Smooth muscle cell (in vitro differentiated cells): ENCODE measurements around the gene LINGO1. TPM values are rescaled to one million over a fixed set of nuclear protein-coding genes. Genes with fewer than 3 reads are reported as not detected.

Experiments used
- DNase-seq: peaks from one replicate; lab custom pipeline; 2025; ENCODE audit not compliant: unreplicated experiment; lab: John Stamatoyannopoulos, UW
- H2AFZ ChIP-seq: fragments of 200-600 bp; sonication (generic); 2 replicates; pipeline ENCODE4 v1.6.0; 2016; ENCODE audit warnings: antibody characterized with exemption, low read depth, mild to moderate bottlenecking
- H3F3A ChIP-seq: fragments of 200-600 bp; sonication (generic); 2 replicates; pipeline ENCODE4 v1.6.0; 2017; ENCODE audit warnings: antibody characterized with exemption, low read depth
- H3K27ac ChIP-seq: fragments of 200-600 bp; sonication (generic); 2 replicates; pipeline ENCODE4 v1.5.1; 2016; ENCODE audit warnings: low read depth, mild to moderate bottlenecking
- H3K27me3 ChIP-seq: fragments of 200-600 bp; sonication (generic); 2 replicates; pipeline ENCODE4 v1.6.1; 2016; ENCODE audit warnings: low read depth, mild to moderate bottlenecking
- H3K36me3 ChIP-seq: fragments of 200-600 bp; sonication (generic); 2 replicates; pipeline ENCODE4 v1.5.1; 2016; ENCODE audit warnings: low read depth
- H3K4me1 ChIP-seq: fragments of 200-600 bp; sonication (generic); 2 replicates; pipeline ENCODE4 v1.5.1; 2016; ENCODE audit warnings: low read depth
- H3K4me2 ChIP-seq: fragments of 200-600 bp; sonication (generic); 2 replicates; pipeline ENCODE4 v1.6.0; 2016; ENCODE audit warnings: mild to moderate bottlenecking
- H3K4me3 ChIP-seq: fragments of 200-600 bp; sonication (generic); 2 replicates; pipeline ENCODE4 v1.5.1; 2016; ENCODE audit warnings: mild to moderate bottlenecking
- H3K79me2 ChIP-seq: fragments of 200-600 bp; sonication (generic); 2 replicates; pipeline ENCODE4 v1.6.0; 2016; ENCODE audit warnings: low read depth, mild to moderate bottlenecking
- H3K9ac ChIP-seq: fragments of 200-600 bp; sonication (generic); 2 replicates; pipeline ENCODE4 v1.6.0; 2016; ENCODE audit warnings: low read depth
- H3K9me3 ChIP-seq: fragments of 200-600 bp; sonication (generic); replicated peaks from 2 replicates; pipeline ENCODE4 v1.5.1; 2016; ENCODE audit warnings: low read depth
- H4K20me1 ChIP-seq: fragments of 200-600 bp; sonication (generic); 2 replicates; pipeline ENCODE4 v1.6.0; 2016; ENCODE audit warnings: low read depth
- WGBS: methylation state at CpG from one replicate; pipeline ENCODE4 v1.1.7; 2016; ENCODE audit warnings: low lambda C conversion rate; 5-methylcytosine and 5-hydroxymethylcytosine counted together
- polyA plus RNA-seq: library from polyadenylated mRNA; unstranded; fragments of >200 nt; fragmentation: Nextera tagmentation; extraction: Ambion mirVana; gene quantifications from 2 replicates; pipeline ENCODE4 v1.2.1, GENCODE V29; 2016
- total RNA-seq: library from RNA; depleted of rRNA; stranded (reverse); fragments of >200 nt; gene quantifications from 2 replicates; pipeline ENCODE4 v1.2.3, GENCODE V29; 2014
- TF ChIP-seq, protein P1 (sequence below): fragments of 200-600 bp; sonication (generic); IDR thresholded peaks from 2 replicates; pipeline ENCODE4 v1.5.1; 2017; ENCODE audit warnings: borderline replicate concordance, mild to moderate bottlenecking, antibody characterized with exemption; ENCODE audit not compliant: insufficient read depth, poor library complexity, severe bottlenecking

Gene LINGO1
- total and polyA plus RNA-seq, 2 experiments from 2014 or later: 3.5 to 13.4 TPM

DNA sequence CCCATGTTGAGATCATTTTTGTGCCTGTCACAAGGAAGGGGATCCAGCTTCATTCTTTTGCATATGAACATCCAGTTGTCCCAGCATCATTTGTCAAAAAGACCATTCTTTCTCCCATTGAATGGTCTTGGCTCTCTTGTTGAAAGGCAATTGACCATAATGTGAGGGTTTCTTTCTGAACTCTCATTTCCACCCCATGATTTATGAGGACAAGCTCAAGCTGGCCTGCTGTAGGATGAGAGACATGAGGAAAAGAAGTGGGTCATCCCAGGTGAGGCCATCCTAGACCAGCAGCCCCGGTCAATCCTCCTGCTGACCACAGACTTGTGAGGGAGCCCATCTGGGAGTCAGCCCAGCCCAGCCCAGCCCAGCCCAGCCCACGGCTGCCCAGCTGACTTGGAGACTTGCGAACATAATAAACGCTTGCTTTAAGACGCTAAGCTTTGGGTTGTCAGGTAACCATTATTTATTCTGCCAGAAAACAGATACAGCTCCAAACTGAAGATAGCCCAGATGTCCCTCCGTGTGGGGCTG lies 69.0 kb downstream of the LINGO1 start:
- TF ChIP-seq, protein P1, sequence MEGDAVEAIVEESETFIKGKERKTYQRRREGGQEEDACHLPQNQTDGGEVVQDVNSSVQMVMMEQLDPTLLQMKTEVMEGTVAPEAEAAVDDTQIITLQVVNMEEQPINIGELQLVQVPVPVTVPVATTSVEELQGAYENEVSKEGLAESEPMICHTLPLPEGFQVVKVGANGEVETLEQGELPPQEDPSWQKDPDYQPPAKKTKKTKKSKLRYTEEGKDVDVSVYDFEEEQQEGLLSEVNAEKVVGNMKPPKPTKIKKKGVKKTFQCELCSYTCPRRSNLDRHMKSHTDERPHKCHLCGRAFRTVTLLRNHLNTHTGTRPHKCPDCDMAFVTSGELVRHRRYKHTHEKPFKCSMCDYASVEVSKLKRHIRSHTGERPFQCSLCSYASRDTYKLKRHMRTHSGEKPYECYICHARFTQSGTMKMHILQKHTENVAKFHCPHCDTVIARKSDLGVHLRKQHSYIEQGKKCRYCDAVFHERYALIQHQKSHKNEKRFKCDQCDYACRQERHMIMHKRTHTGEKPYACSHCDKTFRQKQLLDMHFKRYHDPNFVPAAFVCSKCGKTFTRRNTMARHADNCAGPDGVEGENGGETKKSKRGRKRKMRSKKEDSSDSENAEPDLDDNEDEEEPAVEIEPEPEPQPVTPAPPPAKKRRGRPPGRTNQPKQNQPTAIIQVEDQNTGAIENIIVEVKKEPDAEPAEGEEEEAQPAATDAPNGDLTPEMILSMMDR: no peak
- WGBS: 88% methylated on average over 6 of the region's 6 CpGs
- Histone ChIP-seq H3F3A (peaks cover 6% of the 10 kb centered on the region), H3K36me3 (no peaks in the 10 kb centered on the region), H3K4me2 (no peak overlapping the region), H3K4me3 (no peak overlapping the region), H3K9me3 (no peaks in the 10 kb centered on the region), H3K4me1 (peaks cover 10% of the 10 kb centered on the region), H2AFZ (no peak overlapping the region), H4K20me1 (no peaks in the 10 kb centered on the region), H3K27ac (no peak overlapping the region), H3K79me2 (no peaks in the 10 kb centered on the region), H3K9ac (no peak overlapping the region), H3K27me3 (no peaks in the 10 kb centered on the region)
- no peak for DNase-seq

Other genes with a start within 250 kb of the LINGO1 start
- gene PEAK1, start 212.8 kb downstream of the LINGO1 start, total RNA-seq: 19.5 and 21.9 TPM in 2 replicates
- 5.6 and 6.2 TPM in 2 replicates for gene PEAK1, start 212.8 kb downstream of the LINGO1 start, polyA plus RNA-seq
- 30.2 and 40.3 TPM in 2 replicates for gene HMG20A, start 212.0 kb downstream of the LINGO1 start, total RNA-seq
- 20.5 and 22.9 TPM in 2 replicates for gene HMG20A, start 212.0 kb downstream of the LINGO1 start, polyA plus RNA-seq